NOMO-1 treated with DMSO at 0.1 percent for 48 hours (cell line): ENCODE data around the gene MRE11.

Source experiments
- DNase-seq: peaks from one replicate; lab custom pipeline; 2025; ENCODE audit not compliant: unreplicated experiment; lab: John Stamatoyannopoulos, UW

Gene MRE11

DNA sequence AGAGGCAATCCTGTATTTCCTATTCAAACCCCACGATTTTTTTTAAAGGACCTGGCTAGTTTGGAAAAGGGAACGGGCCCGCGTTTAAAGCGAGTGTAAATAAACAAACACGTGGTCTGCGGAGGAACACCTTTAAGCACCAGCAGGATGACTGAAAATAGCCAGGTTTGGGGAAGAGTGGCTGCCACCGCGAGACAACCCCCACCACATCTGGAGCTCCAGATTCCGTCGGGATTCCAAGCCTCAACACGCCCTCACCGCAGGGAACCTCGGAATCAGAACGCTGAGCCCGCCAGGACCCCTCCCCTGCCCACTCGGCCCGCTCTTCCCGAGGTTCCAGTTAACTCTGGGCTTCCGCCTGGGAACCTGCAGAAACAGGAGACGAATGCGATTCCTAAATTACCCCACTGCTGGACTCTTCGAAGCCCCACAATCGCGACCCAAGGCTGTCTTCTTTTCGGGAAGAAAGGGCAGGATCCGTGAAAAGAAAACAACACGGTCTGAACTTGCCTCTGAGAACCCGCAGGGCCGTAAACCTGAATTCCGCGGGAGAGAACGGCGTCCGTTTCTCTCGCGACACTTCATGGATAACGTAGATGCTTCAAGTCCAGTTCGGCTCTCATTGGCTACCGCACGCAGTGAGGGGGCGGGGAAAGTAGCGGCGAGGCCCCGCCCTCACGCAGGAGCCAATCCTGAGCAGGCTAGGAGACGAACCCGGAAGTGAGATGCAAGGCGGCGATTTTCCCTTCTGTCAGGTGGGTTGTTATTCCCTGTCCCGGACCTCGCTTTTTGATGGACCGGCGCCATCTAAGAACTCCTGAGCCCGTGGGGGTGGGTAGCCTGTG, at the start of gene MRE11, which contains the start of gene ANKRD49:
Gene MRE11 (minus strand): TSS at position 564 of the 845 bp plus-strand sequence. CDS start 1,043 bp downstream, outside the sequence.
Gene ANKRD49 (plus strand): TSS at position 704 of the 845 bp plus-strand sequence. CDS start 2,710 bp downstream, outside the sequence.
- peak; percentile 97 for DNase-seq

DNA sequence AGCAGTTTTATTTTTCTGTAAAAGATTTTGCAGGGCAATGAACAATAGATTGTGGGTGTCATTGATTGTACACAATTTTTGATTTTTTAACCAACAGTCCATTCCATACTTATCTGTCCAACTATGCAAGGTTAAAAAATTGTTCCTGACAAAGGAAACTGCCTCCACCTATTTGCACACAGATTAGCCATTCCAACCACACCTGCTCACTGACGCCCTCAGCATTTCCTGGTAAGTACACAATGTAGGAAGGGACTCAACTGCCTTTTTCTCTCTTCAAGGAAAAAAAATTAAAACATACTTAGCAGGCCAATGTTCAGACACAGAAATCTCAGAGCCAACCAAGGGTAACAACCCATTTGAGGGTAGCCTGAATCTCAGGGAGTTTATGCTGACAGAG, 45.8 kb upstream of the MRE11 start:
- no peak for DNase-seq

DNA sequence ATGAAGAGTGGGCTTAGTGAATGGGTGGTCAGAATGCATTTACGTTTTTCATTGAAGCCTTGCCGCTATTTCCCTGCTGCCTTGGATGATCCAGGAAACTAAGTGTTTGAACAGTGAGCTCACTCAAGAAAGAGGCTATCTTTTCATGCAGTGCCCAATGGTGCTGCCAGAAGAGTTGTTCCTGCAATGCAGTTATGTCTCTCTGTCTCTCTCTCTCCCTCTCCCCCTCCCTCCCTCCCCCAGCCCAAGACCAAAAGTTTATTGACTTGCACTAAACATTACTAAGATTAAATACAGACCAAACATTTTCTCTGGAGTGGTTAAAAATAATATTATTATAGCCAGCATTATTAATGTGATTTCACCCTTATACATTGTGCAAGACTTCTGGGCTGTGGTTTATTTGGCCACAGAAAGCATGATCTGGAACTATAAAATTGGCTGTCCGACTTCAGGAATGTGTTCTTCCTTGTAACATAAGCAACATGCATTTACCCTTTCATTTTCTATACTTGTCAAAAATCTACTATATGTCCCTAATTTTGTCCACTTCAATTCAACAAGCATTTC, 43.5 kb upstream of the MRE11 start:
- no peak for DNase-seq

DNA sequence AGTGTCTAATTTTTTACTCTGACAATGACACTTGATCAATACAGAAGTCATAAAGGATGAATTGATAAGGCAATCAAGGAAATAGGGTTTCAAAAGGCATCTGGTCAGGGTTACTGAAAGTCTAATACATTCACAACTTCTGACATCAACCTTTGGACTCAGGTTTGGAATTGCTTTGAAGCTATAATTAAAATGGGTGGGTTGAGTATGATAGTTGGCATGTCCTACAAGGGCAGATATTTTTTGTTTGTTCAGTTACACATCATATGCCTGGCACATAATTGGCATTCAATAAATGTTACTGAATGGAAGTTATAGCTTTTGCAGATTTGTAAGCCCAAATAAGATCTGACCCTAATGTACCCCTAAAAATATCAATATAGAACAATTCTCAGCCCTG, 42.7 kb upstream of the MRE11 start:
- no peak for DNase-seq

DNA sequence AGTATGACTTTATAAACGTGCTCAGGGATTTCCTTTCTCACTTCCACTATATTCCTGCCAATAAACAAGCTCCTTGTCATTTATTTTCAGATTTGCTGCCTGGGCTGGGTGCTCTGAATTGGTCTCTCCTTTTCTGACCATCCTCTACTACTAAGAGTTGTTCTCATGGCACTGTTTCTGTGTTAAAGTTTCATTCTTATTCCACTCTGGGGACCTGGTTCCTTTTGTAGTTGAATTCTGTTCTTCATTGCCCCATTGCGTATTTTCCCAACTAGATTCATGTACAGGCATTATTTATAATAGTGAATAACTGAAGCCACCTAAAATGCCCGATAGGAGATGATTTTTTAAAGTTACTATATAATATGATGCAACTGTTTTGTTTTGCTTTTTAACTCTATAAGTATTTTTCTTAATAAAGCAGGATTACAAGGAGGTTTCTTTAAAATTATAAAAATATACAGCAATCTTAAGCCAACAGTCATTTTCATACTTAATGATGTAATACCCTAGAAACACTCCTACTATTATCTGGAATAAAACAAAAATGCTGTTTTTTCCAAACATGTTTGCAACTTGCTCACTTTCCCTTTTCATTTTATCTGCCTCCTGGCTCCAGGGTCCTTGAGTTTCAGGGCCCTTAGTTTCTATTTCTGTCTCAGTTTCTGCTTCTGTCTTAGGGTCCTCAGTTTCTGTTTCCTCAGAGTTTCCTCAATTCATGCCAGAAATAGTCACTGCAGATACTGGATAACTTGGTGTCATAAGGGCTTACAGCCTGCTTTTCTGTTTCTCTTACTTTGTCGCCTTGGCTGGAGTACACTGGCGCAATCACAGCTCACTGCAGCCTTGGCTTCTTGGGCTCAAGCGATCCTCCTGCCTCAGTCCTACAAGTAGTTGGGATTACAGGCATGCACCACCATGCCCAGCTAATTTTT, 40.3 kb upstream of the MRE11 start:
- DNase-seq = peak; percentile 80

DNA sequence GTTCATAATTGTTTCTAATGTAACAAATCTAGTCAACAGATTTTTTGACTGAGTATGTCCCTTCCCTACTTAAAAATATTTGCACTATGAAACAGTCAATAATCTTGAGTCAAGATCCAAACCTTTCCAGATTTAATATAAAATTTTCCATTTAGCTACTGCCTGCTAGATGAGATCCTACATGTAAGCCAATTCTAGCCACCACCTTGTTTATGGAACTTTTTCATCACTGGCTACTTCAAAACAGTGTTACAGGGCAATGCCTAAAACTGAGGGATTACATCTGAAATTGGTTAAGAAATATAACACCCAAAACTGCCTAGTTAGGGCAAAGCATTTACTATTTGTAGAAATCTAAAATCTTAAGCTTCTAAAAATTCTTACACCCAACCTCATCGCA, 39.6 kb upstream of the MRE11 start:
- no peak for DNase-seq

DNA sequence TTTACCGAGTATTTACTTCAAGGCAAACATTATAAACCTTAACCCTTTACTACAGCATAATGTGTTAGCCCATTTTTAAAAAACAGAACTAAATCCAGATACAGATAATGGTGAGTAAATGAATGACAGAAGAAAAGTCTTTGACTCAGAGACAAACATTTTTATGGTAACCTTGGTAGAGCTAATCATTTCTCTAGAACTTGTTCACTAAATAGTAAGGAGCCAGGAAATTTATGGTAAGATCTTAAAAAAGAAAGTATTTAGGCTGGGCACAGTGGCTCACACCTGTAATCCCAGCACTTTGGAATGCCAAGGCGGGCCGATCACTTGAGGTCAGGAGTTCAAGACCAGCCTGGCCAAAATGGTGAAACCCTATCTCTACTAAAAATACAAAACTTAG, 38.6 kb upstream of the MRE11 start:
- no peak for DNase-seq

DNA sequence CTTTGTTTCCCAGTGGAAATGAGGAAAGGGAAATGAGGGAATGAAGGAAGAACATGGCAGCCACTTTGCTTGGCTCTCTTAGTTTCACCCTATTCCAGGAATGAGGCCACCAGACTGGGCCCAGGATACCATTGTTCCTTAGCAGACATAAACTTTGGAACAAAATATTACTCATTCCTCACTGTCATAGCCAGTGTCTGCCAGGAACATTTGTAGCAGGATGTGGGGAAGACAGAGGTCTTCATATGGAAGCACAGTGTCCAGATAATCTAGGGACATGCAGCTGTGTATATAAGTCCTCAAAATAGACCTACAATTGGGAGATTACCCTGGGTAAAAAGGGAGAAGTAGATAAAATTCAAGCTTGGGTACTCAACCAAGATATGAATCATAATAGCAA, 34.9 kb upstream of the MRE11 start:
- no peak for DNase-seq

DNA sequence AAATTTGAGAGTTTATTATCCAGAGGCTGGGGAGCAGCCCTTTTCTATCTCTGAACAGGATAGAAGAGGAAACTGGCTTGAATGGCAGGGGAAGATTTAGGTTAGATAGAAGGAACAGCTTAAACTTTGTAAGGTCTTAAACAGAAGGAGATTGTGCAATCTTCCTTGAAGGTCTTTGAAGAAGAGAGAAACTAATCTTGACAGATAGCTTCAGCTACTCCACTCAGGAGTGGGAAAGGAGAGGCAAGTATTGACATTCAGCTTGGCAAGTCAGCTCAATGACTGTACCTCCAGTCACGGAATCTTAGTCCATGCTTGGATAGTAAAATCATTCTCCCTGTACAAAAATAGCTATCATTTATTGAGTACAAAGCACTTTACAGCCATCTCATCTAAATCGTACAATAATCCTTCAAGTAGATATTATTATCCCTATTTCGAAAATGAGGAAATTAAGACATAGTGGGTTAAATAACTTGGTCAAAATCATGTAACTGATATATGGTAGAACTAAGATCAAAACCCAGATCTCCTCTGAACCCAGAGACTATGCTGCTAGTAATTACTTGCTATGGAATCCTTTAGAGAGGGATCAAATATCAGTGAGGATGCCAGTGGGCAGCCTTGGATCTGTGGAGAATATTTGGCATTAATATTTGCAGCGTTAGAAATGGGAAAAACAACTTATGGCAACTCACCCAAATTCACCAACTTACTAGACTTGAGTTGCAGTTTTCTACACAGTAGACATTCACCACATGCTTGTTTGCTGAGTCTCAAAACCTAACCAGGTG, 33.2 kb upstream of the MRE11 start:
- DNase-seq = peak; percentile 65

DNA sequence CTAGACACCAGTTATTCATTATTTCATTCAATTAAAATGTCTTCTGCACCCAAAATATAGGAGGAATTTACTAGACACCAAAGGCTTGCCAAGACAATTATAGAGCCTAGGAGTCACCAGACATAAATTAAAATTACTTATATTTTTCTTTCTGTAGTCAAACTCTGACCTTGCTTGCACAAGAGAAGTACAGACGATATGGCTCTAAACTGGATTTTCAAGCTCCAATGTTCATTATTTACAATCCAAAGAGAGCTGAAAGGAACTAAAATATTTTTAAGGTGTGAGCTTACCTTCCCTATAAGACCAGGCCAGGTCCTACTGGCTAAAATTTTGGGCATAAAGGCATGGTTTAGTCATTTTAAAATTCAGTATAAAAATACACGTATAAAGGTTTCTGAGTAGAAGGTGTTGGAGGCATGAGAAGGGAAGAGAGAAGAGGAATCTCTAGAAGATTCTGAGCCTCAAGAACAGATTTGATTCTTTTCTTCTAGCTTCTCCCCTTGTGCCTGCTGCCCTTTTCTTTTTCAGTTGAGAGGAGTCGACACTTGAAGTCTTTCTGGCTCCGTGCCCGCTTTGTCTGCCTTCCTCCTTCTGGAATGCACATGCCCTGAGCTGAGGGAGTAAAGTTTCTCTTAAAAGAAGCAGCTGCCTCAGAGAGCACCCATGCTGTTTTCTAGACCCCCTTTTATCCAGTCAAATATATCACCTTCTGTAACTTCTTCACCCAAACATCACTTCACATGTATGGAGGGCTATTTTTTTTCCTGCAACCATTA, 32.1 kb upstream of the MRE11 start:
- peak; percentile 29 for DNase-seq

DNA sequence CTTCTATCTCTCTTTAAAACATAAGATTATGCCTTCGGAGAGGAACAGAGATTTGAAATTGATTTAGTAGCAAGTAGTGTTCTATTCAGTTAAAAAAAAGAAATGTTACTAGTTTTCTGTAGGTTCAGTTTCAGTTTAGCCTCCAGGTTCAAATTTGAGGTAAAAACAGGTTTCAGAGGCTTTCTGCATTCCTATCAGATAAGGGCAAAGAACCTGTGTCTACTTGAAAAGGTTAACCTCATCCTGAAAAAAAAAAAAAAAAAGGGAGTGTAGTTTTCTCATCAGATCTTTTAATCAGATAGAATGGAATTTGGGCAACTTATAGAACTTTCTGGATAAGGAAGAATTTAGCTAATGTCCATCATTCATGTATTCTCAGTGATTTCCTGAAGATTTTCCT, 30.7 kb upstream of the MRE11 start:
- no peak for DNase-seq

DNA sequence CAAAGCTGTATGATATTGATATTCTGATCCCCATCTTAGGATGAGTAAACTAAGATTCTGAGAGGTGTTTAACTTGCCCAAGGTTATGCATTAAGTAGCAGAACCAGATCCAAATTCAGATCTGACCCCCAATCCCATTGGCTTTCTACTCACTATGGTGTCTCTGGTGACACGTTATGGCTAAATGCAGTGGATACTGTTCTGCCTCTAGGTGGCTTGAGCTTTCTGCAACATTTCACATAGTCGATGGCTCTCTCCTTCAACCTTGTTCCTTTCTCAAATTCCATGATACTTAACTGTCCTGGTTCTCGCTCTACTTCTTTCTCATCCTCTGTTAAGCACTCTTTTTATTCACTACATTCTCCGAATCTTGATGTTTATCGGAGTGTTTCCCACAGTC, 28.0 kb upstream of the MRE11 start:
- DNase-seq = peak; percentile 28

DNA sequence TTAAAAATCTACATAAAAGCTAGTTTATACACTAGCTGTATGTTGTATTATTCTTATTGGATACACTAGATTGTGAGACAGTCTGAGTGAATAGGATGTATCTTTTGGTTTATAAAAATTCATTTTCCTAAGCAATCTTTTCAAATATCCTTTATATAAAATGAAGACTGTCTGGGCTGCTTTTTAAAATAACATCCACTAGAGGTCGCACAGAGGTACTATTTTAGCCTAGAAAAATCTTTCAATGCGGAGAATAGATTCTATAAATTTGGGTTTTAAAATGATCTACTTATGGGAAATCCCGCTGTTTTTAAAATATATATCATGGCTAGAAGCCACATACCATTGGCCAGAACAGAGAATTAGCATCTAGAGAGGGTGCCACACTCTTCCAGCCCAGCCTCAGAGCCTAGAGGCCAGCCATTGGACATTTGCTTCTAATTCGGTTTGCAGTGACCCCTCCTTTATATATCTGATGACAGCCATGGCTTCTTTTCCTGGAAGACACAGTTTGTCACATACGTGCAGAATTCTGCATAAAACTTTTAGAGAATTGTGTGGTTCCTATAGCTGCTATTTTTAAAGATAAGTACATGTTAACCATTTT, 25.9 kb upstream of the MRE11 start:
- peak; percentile 59 for DNase-seq

DNA sequence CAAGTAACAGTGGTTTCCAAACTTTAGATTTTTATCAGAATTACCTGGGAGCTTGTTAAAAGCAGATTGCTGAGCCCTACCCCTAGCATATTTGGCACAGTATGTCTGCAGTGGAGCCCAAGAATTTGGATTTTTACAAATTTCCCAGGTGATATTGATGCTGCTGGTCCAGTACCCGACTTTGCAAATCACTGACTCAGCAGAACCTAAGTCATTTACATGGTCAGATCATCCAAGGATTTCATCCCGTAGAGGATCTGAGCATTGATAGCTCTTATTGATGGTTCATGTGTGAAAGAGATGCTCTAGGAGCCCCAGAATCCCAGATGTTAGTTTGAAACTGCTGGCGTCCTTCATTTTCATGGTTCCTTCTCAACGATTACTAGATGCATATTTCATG, 24.7 kb upstream of the MRE11 start:
- no peak for DNase-seq

DNA sequence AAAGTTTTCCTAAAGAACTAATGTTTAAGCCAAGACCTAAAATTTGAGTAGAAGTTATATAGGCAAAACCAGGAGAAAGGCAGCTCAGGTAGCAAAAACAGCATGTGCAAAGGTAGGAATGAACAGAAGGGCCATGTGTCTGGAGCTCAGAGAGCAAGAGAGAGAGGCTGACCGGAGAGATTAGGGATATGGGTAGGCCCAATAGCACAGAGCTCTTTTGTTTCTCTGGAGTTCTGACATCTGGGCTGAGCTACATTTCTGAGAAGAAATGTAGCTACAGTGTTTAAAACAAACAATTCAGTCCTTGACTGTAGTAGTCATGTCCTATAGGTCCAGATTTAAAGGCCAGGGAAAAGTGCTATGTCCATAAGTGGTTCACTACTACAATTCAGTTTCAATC, 23.1 kb upstream of the MRE11 start:
- no peak for DNase-seq

DNA sequence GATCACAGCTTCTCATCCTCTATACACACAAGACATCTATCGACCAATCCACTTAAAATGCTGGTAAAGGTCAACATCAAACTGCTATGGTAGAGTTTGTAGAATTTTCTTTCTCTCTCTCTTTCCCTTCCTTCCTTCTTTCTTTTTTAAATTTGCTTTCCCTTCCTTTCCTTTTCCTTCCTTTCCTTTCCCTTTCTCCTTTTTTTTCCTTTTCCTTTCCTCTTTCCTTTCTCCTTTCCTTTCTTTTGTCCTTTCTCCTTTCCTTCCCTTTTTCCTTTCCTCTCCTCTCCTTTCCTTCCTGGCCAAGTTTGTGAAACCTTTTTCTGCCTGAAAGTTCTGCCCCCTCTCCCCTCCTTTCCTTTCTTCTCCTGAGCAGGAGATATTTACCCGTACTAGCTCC, 21.8 kb upstream of the MRE11 start:
- DNase-seq = no peak

DNA sequence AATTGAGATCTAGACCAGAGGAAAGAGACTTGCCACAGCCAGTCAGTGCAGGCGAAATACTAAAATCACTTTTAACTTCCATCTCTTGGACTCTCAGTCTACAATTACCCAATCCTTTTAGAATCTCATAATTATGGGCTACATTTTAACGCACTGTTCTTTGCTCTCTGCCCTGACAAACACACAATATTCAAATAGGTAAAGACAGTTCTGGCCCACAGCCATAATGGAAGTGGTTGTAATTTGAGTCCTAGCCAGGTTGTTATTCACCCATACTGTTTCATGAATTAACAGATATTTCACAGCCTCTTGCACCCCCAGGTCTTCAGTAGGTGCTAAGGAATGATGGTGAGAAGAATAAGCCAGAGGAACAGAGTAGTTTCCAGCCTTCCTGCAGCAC, 19.4 kb upstream of the MRE11 start:
- peak; percentile 31 for DNase-seq

DNA sequence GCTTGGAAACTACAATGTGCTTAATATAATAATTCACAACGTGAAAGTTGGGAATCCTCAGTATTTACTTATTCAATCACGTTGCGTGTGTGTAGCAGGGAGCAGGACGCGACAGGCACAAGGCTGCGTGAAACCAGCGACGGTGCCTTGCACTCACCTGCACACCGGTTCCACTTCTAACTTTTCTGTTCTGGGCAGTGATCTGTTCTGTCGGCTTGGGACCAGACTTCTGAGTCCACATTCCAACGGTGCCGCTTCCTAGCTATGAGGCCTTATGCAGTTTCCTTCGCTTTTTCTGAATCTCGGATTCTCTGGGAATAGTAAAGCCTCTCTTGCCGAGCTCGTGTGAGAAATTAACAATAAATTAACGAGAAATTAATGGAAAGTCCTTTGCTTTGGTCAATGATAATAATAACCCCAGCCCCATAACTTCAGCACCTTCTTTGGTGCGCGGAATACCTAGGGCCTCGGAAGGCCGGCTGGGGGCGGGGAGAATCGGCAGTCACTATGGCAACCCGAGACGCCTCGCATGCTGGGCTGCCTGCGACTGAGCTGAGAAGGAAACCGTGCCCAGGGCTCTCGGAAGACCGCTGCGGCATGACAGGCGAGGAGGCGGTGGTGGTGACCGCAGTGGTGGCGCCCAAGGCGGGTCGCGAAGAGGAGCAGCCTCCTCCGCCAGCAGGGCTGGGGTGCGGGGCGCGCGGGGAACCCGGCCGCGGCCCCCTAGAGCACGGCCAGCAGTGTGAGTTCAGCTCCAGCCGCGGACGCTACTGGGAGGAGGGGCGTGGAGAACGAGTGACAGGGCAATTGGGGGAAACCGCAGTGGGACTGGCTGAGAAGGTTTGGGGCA, 18.5 kb upstream of the MRE11 start, which contains the start of gene C11orf97:
Gene C11orf97 (plus strand): TSS at position 530 of the 850 bp plus-strand sequence. CDS start 68 bp downstream, at position 598.
- peak; percentile 23 for DNase-seq
